HG03175 (cell line): ENCODE results near the gene KRT37.
"Not testable (repeated sequence)": the region's sequence is repeated elsewhere in the genome, so short reads cannot be mapped to it uniquely, and the experiment has no call there.

Experiments
- ATAC-seq: cut with Tn5 transposase; IDR thresholded peaks from one replicate; pipeline ENCODE4 v1.9.1; 2021; ENCODE audit warnings: mild to moderate bottlenecking, moderate library complexity; ENCODE audit not compliant: unreplicated experiment

KRT37 gene

GRCh38 chr17:41437254-41437653, 12.9 kb upstream of the KRT37 start:
- ATAC-seq, result no peak

DNA sequence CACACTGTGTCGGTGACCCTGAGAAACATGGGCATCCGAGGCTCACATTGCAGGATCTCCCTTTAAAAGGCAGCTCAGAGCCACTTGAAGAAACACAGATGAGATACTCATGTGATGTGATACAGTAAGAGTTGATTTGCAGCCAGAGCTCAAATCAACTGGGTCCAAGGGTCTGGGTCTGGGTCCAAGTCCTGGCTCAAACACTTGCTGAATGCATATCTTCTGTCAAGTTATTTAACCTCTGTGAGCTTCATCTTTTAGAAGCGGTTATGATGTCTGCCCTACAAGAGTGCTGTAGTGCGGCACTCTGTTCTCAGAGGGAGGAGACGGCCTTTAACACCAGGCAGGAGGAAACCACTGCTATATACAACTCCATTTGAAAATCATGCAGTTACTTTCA, 10.0 kb upstream of the KRT37 start:
- no peak for ATAC-seq

DNA sequence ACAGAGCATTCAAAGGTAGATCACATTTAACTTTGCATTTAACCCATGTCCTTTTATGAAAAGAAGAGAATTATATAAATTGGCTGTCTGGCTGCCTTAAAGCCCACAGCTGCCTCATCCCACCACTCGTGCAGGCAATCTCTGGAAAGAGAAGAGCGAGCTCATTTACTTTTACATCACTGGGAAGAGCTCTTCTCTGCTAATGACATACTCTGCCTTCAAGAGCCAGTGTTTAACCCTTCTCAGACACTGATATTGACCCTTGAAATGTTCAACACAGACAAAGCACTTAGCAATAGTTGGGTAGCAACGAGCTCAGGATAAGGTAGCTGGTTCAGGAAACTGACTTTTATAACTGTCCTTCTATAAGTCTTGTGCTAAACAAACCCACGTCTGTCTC, 9.6 kb upstream of the KRT37 start:
- no peak for ATAC-seq

GRCh38 chr17:41433586-41433985, 9.2 kb upstream of the KRT37 start:
- ATAC-seq, result no peak

DNA sequence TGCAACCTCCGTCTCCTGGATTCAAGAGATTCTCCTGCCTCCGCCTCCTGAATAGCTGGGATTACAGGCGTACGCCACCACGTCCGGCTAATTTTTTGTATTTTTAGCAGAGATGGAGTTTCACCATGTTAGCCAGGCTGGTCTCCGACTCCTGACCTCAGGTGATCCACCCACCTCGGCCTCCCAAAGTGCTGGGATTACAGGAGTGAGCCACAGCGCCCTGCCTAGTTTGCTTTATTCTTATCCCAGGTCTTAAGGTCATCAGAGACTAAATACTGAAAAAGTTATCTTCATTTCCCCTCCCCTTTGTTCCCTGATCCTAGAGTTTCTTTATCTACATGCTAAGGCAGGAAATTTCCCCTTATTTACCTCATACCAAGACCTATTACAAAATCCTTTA, 6.0 kb upstream of the KRT37 start:
- ATAC-seq, result not testable (repeated sequence)

- ATAC-seq, result no peak
These were observed 5.3 kb upstream of the KRT37 start for GRCh38 chr17:41429667-41430066.

- ATAC-seq, result no peak
These were observed 4.4 kb upstream of the KRT37 start for GRCh38 chr17:41428591-41429291.

- not testable (repeated sequence) for ATAC-seq
These were observed 1.8 kb downstream of the KRT37 start for GRCh38 chr17:41422586-41422985.

DNA sequence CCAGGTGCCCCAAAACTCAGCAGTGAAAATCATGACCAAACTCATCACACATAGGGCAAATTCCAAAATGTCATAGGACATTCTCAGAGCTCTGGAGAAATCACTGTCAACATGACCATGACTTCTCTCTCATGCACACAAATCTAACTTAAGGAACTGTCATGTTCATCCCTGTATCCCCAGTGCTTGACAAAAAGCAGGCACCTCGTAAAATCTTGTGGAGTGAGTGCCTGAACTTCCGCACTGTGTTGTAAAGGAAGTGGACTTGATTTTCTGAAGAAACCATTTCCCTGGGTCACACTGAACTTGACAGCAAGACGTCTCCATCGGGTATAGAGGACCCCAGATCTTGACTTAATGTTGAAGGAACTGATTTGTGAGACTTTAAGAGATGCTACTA, 2.8 kb downstream of the KRT37 start:
- no peak for ATAC-seq

DNA sequence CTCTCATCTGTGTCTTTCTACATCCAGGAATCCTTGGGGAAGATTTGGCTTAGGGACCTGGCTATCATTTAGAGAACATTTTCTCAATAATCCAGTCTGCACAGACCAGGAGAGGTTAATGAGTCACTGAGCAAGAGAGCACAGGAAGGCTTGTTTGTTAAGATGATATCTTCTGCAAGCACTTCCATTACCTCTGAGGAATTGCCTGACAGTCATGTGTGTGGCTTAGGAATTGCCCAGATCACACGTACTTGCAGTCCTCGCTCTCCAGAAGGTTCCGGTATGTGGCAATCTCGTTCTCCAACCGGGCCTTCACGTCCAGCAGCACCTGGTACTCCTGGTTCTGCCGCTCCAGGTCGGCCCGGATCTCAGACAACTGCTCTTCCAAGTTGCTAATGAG, 3.3 kb downstream of the KRT37 start:
- ATAC-seq, result no peak

DNA sequence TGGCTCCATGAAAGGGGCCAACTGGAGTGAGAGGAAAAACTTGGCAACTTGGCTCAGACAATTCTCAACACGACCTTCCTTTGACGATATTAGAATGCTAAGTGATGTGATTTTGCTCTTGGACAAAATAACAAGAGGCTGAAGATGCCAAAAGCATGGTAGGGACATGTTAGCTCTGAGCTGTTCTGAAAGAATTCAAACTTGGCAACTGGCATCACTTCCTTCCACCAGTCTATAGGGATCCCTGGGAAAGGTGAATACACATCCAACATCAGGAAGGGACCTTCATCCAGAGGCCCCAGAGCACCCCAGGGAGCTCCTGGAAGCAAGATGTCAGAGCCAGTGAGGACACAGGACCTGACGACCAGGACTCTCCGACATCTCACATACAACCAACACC, 4.3 kb downstream of the KRT37 start:
- no peak for ATAC-seq

GRCh38 chr17:41419716-41420115, 4.7 kb downstream of the KRT37 start:
- ATAC-seq, result no peak

GRCh38 chr17:41418116-41418860, 6.1 kb downstream of the KRT37 start:
- no peak for ATAC-seq

DNA sequence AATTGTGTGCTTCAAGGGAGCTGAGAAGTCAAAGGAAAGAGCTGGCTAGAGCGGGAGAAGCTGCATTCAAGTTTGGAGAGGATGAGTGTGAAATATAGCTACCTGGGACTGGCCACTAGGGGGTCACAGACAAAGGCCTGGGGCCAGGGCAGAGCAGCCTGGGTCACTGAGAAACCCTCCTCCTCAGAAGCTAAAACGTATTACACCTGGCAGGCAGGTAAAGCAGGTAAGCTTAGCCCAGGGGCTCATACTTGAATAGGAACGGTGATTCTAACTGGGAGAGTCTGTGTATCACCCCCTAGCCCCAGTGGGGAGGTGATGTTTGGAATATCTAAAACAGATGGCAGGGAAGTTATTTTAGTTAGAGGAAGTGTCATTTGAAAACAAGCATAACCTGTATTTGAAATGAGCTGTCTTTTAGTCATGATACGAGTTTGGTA, 6.8 kb downstream of the KRT37 start:
- ATAC-seq, result no peak

- no peak for ATAC-seq
These were observed 7.3 kb downstream of the KRT37 start for GRCh38 chr17:41417127-41417526.

DNA sequence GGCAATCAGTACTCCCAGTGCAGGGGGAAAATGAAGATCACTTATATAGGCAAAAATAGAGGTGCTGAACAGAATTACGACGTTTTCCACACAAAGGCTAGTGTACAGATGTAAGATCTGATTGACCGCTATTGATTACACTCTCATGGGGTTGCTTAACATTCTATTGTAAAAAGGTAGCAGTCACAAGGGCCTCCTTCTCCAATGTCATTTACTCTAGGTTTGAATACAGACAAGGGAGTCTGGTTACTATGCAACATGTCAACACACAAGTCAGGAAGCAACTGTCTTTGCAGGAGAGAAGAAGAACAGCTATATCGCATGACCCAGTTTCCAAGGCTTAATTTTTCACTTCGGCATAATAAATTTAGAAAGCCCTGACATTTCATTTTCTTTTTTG, 7.9 kb downstream of the KRT37 start:
- no peak for ATAC-seq

GRCh38 chr17:41415833-41416335, 8.5 kb downstream of the KRT37 start:
- no peak for ATAC-seq

GRCh38 chr17:41415411-41415810, 9.0 kb downstream of the KRT37 start:
- no peak for ATAC-seq

- no peak for ATAC-seq
These were observed 10.4 kb downstream of the KRT37 start for GRCh38 chr17:41413982-41414381.

- ATAC-seq, result no peak
These were observed 10.9 kb downstream of the KRT37 start for GRCh38 chr17:41413353-41413957.

DNA sequence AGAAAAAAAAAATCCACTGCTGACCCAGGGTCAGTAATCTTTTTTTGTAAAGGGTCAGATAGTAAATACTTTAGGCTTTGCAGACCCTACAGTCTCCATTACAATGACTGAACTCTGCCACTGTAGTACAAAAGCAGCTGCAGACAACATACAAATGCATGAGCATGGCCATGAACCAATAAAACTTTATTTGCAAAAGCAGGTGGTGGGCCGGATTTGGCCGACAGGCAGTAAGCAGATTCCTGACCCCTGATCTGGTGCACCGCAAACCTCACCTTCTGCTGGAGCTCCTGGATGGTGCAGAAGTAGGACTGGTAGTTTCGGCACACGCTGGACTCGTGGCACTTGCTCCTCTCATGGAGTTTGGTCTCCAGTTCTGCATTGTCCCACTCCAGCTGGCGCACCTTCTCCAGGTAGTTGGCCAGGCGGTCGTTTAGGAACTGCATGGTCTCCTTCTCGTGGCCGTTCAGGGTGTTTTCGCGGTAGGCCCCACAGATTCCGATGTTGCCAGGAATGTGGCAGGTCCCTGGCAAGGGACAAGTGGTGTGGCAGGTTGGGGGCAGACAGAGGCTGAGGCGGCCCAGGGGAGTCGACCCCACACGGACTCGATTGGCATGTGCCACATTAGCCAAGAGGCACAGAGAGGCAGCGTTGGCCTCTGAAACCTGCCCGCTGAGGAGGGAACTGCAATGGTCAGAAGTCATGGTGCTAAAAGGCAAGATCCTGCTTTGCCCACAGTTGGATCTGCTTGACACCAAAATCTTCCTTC, 13.1 kb downstream of the KRT37 start:
- no peak for ATAC-seq
